GM04503 (cell line): ENCODE results near the gene MYCBPAP.

Experiments
- DNase-seq: peaks from one replicate; pipeline ENCODE4 v3.0.0-alpha.2; 2012; ENCODE audit warnings: low read depth

The MYCBPAP gene

GRCh38 chr17:50518384-50519023 lies 10.3 kb downstream of the MYCBPAP start:
- DNase-seq = no peak

GRCh38 chr17:50519141-50519834 lies 11.0 kb downstream of the MYCBPAP start:
- no peak for DNase-seq

- no peak for DNase-seq
Measured at GRCh38 chr17:50520483-50520882, 12.2 kb downstream of the MYCBPAP start.

GRCh38 chr17:50521514-50521913 lies 13.3 kb downstream of the MYCBPAP start:
- DNase-seq = no peak

GRCh38 chr17:50522766-50523165 lies 14.5 kb downstream of the MYCBPAP start:
- no peak for DNase-seq

GRCh38 chr17:50523208-50523607 lies 15.0 kb downstream of the MYCBPAP start:
- no peak for DNase-seq

- no peak for DNase-seq
Measured at GRCh38 chr17:50524838-50525237, 16.6 kb downstream of the MYCBPAP start.

- DNase-seq = no peak
Measured at GRCh38 chr17:50527155-50527762, 19.0 kb downstream of the MYCBPAP start.

GRCh38 chr17:50527949-50528474 lies 19.8 kb downstream of the MYCBPAP start:
- no peak for DNase-seq

- no peak for DNase-seq
Measured at GRCh38 chr17:50529849-50530248, 21.6 kb downstream of the MYCBPAP start.

- DNase-seq = no peak
Measured at GRCh38 chr17:50531428-50532025, 23.3 kb downstream of the MYCBPAP start.

- DNase-seq = no peak
Measured at GRCh38 chr17:50532452-50533024, 24.3 kb downstream of the MYCBPAP start, which contains the start of gene EPN3. Gene EPN3, plus strand, starts transcription at chr17:50532735. Its CDS starts 3,822 bp downstream, at chr17:50536557.

- no peak for DNase-seq
Measured at GRCh38 chr17:50533185-50533584, 24.9 kb downstream of the MYCBPAP start.

- DNase-seq = no peak
Measured at GRCh38 chr17:50533720-50534148, 25.5 kb downstream of the MYCBPAP start.

GRCh38 chr17:50534222-50534978 lies 26.2 kb downstream of the MYCBPAP start:
- DNase-seq = no peak

- no peak for DNase-seq
Measured at GRCh38 chr17:50534979-50535326, 26.7 kb downstream of the MYCBPAP start.

- no peak for DNase-seq
Measured at GRCh38 chr17:50535407-50535806, 27.2 kb downstream of the MYCBPAP start.

- no peak for DNase-seq
Measured at GRCh38 chr17:50536683-50537646, 28.7 kb downstream of the MYCBPAP start.

GRCh38 chr17:50537721-50538548 lies 29.7 kb downstream of the MYCBPAP start:
- DNase-seq = no peak
